Lung microvascular endothelial cell (primary cell): ENCODE results near the gene IDH3A. TPM values are rescaled to one million over a fixed set of nuclear protein-coding genes. Genes with fewer than 3 reads are reported as not detected.

Experiments used
- DNase-seq, 2 donors: peaks; one replicate each; pipeline versions ENCODE4 v3.0.0 to v3.0.0-alpha.2; 2010; ENCODE audit warnings: low read depth in 2 of 2
- total RNA-seq: library from RNA; depleted of rRNA; stranded (reverse); fragments of >200 nt; gene quantifications from 2 replicates; pipeline ENCODE4 v1.2.1, GENCODE V29; 2014

Gene IDH3A
- total RNA-seq, 1 donor from 2014 or later: 20.8 TPM

- DNase-seq: no peak
Observed at GRCh38 chr15:78216276-78217104, 67.3 kb downstream of the IDH3A start.

GRCh38 chr15:78220713-78221112 lies 71.6 kb downstream of the IDH3A start:
- DNase-seq: no peak

Other genes with a start within 250 kb of the IDH3A start
- 24.2 and 29.4 TPM in 2 replicates for gene TBC1D2B, start 71.7 kb upstream of the IDH3A start, total RNA-seq
- not detected in 2 replicates for gene SH2D7, start 56.8 kb upstream of the IDH3A start, total RNA-seq
- gene CIB2, start 17.9 kb upstream of the IDH3A start, total RNA-seq: 2.2 and 2.8 TPM in 2 replicates
- gene ACSBG1, start 85.2 kb downstream of the IDH3A start, total RNA-seq: not detected in 2 replicates
- 1.1 and 1.6 TPM in 2 replicates for gene DNAJA4, start 115.2 kb downstream of the IDH3A start, total RNA-seq
- gene SKIC8, start 150.2 kb downstream of the IDH3A start, total RNA-seq: 62.5 and 63.9 TPM in 2 replicates
- gene CRABP1, start 191.0 kb downstream of the IDH3A start, total RNA-seq: not detected in 2 replicates